Prostate gland (tissue), 2 donors: Measurements from ENCODE around the gene RXRA.

ENCODE experiments used
- POLR2A ChIP-seq: fragments of 450-650 bp; IDR thresholded peaks from one replicate; pipeline ENCODE4 v1.6.1; 2016; ENCODE audit warnings: antibody characterized with exemption, mild to moderate bottlenecking
- TF ChIP-seq, protein P1 (sequence below), 4 experiments: fragments of 200-600 bp in 2 of 4; fragments of 450-650 bp in 2 of 4; sonication (generic) in 2 of 4; IDR thresholded peaks; 1 replicate in 3 of 4; 2 replicates in 1 of 4; pipeline ENCODE4 v1.5.1; 2016 to 2019; ENCODE audit warnings: antibody characterized with exemption in 4 of 4, mild to moderate bottlenecking in 2 of 4, moderate library complexity in 2 of 4

DNA sequence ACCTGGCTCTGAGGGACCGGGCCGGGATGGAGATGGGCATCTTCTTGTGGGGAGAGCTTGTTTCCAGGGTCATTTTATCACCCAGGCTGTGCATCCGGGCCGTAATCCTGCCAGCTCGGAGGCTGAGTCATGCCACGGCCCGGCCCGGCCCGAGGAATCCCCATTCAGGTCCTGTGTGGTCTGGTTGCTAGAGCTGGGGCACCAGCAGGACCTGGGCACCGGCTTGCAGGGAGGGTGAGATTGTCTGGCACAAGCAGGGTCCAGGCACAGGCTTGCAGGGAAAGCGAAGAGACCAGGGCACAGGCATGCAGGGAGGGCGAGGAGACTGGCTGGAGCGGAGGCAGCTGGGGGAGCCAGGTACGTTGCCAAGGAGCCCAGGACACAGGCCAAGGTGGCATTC, 106.8 kb downstream of the RXRA start:
- TF ChIP-seq POLR2A: no peak
- TF ChIP-seq, protein P1, sequence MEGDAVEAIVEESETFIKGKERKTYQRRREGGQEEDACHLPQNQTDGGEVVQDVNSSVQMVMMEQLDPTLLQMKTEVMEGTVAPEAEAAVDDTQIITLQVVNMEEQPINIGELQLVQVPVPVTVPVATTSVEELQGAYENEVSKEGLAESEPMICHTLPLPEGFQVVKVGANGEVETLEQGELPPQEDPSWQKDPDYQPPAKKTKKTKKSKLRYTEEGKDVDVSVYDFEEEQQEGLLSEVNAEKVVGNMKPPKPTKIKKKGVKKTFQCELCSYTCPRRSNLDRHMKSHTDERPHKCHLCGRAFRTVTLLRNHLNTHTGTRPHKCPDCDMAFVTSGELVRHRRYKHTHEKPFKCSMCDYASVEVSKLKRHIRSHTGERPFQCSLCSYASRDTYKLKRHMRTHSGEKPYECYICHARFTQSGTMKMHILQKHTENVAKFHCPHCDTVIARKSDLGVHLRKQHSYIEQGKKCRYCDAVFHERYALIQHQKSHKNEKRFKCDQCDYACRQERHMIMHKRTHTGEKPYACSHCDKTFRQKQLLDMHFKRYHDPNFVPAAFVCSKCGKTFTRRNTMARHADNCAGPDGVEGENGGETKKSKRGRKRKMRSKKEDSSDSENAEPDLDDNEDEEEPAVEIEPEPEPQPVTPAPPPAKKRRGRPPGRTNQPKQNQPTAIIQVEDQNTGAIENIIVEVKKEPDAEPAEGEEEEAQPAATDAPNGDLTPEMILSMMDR (IDR thresholded peaks at IDR 0.05): no peak
